Tibial artery (tissue), 4 donors: ENCODE measurements around the gene SETX.

Experiments used
- DNase-seq, 2 donors: peaks; one replicate each; pipeline ENCODE4 v3.0.0-alpha.2; 2019
- H3K27ac ChIP-seq, 2 donors: fragments of 200-600 bp; sonication (generic) in 1 of 2; 1 replicate in 1 of 2; 2 replicates in 1 of 2; pipeline ENCODE4 v1.5.1; 2018 to 2019; ENCODE audit warnings: mild to moderate bottlenecking in 1 of 2
- H3K27me3 ChIP-seq, 2 donors: fragments of 200-600 bp; sonication (generic) in 1 of 2; one replicate each; pipeline versions ENCODE4 v1.5.1 to v1.6.0; 2016 to 2019
- H3K36me3 ChIP-seq, 3 donors: fragments of 200-600 bp; sonication (generic) in 2 of 3; one replicate each; pipeline ENCODE4 v1.5.1; 2016 to 2019; ENCODE audit warnings: mild to moderate bottlenecking in 2 of 3
- H3K4me1 ChIP-seq, 4 donors: fragments of 200-600 bp; sonication (generic) in 2 of 4; 1 replicate in 3 of 4; 2 replicates in 1 of 4; pipeline ENCODE4 v1.5.1; 2016 to 2019
- H3K4me3 ChIP-seq, 2 donors: fragments of 200-600 bp; sonication (generic) in 1 of 2; 1 replicate in 1 of 2; 2 replicates in 1 of 2; pipeline ENCODE4 v1.5.1; 2018 to 2019; ENCODE audit warnings: mild to moderate bottlenecking in 2 of 2
- H3K9me3 ChIP-seq, 3 donors: fragments of 200-600 bp; sonication (generic) in 1 of 3; one replicate each; pipeline ENCODE4 v1.5.1; 2016 to 2019
- intact Hi-C: fragments of 100-400 bp; cut with DNase I; formaldehyde crosslinking; loops from one replicate; pipeline ENCODE4 v1.15.0; 2023; ENCODE audit warnings: low total_unique reads
- TF ChIP-seq, protein P1 (sequence below), 2 experiments: fragments of 200-600 bp in 1 of 2; fragments of 450-650 bp in 1 of 2; IDR thresholded peaks; one replicate each; pipeline ENCODE4 v1.5.1; 2017 to 2019; ENCODE audit warnings: antibody characterized with exemption in 2 of 2, mild to moderate bottlenecking in 1 of 2, moderate library complexity in 1 of 2

SETX gene

DNA sequence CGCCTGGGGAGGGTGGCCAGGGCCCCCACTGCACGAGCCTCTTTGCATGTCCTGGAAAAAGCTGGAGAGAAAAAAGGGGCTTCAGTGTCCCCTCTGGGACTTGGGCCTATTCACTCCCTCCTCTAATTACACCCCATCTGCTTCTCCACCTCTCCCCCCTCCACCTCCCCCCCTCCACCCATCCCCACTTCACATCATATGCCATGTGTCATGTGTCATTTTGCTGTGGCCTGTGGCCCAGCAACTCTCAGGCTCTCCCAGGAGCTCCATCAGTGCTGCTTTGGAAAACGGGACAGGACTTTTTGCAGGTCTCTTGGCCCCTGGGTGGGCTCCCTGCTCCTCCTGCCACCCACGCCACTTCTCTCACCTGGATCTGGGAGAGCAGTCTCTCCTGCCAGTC lies 124.2 kb downstream of the SETX start:
- intact Hi-C loops, result no loop called here
- TF ChIP-seq, protein P1, sequence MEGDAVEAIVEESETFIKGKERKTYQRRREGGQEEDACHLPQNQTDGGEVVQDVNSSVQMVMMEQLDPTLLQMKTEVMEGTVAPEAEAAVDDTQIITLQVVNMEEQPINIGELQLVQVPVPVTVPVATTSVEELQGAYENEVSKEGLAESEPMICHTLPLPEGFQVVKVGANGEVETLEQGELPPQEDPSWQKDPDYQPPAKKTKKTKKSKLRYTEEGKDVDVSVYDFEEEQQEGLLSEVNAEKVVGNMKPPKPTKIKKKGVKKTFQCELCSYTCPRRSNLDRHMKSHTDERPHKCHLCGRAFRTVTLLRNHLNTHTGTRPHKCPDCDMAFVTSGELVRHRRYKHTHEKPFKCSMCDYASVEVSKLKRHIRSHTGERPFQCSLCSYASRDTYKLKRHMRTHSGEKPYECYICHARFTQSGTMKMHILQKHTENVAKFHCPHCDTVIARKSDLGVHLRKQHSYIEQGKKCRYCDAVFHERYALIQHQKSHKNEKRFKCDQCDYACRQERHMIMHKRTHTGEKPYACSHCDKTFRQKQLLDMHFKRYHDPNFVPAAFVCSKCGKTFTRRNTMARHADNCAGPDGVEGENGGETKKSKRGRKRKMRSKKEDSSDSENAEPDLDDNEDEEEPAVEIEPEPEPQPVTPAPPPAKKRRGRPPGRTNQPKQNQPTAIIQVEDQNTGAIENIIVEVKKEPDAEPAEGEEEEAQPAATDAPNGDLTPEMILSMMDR (IDR thresholded peaks at IDR 0.05), result no peak
- Histone ChIP-seq H3K9me3 (no peaks in the 10 kb centered on the region), H3K4me1 (no peaks in the 10 kb centered on the region), H3K27ac (no peak overlapping the region), H3K27me3 (peaks cover 0 to 87% of the 10 kb centered on the region in 2 donors), H3K36me3 (no peaks in the 10 kb centered on the region), H3K4me3 (no peak overlapping the region)
- DNase-seq, result no peak

DNA sequence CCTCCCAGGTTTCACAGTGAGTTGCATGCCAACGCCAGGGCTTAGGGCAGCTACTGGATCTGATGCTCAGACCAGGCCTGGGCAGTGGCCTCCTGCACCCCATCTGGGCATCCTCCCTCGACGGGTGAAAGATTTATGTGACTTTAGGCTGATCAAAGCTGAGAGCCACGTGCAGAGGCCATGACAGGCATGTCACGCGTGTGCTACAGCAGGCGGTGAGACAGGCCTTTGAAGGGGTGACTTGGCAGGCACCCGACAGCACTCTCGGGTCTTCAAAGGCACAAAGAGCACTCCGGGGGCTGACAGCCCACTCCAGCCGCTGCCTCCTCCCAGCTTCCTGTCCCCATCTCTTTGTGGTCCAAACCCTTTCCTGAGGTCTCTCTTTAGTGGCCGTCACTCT lies 126.7 kb downstream of the SETX start:
- Histone ChIP-seq H3K4me1 (no peaks in the 10 kb centered on the region), H3K9me3 (no peaks in the 10 kb centered on the region), H3K36me3 (no peaks in the 10 kb centered on the region), H3K27me3 (peaks cover 0 to 85% of the 10 kb centered on the region in 2 donors), H3K27ac (no peak overlapping the region), H3K4me3 (no peak overlapping the region)
- TF ChIP-seq, protein P1 (IDR thresholded peaks at IDR 0.05), result no peak
- intact Hi-C loops, result no loop called here
- no peak for DNase-seq

DNA sequence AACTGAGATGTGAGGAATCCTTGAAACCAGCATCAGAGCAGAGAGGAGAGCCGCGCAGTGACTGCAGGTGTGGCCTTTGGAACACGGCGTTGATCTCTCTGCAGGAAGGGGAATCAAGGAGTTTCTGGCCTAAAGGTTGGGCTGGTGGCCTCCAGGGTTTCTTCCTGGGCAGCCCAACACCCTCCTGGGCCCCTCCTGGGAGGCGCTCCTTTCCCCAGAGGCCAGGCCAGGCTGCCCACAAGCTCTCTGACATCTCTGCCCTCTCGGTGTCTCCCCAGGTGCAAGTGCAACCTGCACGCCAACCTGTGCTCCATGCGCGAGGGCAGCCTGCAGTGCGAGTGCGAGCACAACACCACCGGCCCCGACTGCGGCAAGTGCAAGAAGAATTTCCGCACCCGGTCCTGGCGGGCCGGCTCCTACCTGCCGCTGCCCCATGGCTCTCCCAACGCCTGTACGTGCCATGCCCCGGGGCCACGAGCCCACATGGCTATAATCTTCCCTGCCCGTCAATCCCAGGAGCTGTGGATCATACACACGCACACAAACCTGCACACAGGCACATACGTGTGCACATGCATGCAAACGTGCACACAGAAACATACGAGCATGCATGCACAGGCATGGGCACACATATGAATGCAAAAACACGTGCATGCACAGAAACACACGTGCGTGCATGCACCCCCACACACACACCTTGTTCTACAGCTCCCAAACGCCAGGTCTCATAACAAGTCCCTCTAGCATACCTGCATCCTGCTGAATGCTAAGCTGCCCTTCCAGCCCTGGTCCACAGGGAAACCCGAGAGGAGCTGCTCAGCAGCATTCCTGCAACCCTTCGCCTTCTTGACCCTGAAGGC lies 128.0 kb downstream of the SETX start:
- DNase-seq, result no peak
- intact Hi-C loops, result no loop called here
- no peak overlapping the region for H3K27ac ChIP-seq
- no peaks in the 10 kb centered on the region for H3K9me3 ChIP-seq
- no peaks in the 10 kb centered on the region for H3K4me1 ChIP-seq
- no peak overlapping the region for H3K4me3 ChIP-seq
- TF ChIP-seq, protein P1 (IDR thresholded peaks at IDR 0.05), result no peak
- no peaks in the 10 kb centered on the region for H3K36me3 ChIP-seq
- peaks cover 0 to 79% of the 10 kb centered on the region in 2 donors for H3K27me3 ChIP-seq

DNA sequence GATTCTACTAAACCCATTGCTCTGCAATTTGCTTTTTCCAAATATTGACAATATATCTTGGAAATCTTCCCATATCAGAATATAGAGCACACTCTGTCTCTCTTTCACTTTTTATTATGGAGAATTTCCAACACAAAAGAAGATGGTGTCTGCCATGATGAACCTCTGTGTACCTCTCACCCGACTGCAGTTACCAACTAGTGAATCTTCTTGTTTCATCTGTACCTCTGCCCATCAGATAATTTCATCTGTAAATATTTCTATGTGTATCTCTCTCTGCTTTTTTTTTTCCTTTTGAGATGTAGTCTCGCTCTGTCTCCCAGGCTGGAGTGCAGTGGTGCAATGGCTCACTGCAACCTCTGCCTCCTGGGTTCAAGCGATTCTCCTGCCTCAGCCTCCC lies 130.1 kb downstream of the SETX start:
- no peak for DNase-seq
- Histone ChIP-seq H3K4me3 (no peak overlapping the region), H3K27me3 (peaks cover 0 to 64% of the 10 kb centered on the region in 2 donors), H3K9me3 (no peaks in the 10 kb centered on the region), H3K36me3 (no peaks in the 10 kb centered on the region), H3K4me1 (no peaks in the 10 kb centered on the region), H3K27ac (no peak overlapping the region)
- TF ChIP-seq, protein P1 (IDR thresholded peaks at IDR 0.05), result no peak
- intact Hi-C loops, result no loop called here

DNA sequence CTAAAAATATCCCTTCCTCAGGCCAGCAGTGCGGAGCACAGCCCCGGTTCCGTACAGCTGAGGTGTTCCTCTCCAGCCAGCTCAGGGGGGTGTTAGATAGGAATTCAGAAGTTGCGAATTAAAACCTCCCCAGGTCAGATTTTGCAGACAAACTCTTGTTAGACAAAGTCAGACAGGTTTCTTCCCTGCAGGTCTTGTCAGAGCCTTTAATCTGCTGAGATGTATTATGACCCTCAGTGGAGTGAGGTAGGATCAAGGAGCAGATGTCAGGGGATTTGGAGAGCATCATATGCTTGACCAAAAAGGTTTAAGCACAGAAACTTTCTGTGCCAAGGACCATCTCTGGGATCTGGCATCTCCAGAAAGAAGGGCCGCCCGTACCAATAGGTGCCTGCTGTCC lies 132.8 kb downstream of the SETX start:
- Histone ChIP-seq H3K4me1 (no peaks in the 10 kb centered on the region), H3K4me3 (no peak overlapping the region), H3K9me3 (no peaks in the 10 kb centered on the region), H3K27ac (no peak overlapping the region), H3K27me3 (peaks cover 0 to 43% of the 10 kb centered on the region in 2 donors), H3K36me3 (no peaks in the 10 kb centered on the region)
- no peak for DNase-seq
- intact Hi-C loops, result no loop called here
- TF ChIP-seq, protein P1 (IDR thresholded peaks at IDR 0.05), result no peak
